DOHH2 (cell line): ENCODE results near the gene ABCA2.

Experiments
- CTCF ChIP-seq: fragments of 200-600 bp; sonication (generic); IDR thresholded peaks from one replicate; pipeline ENCODE4 v1.5.1; 2014; ENCODE audit warnings: antibody characterized with exemption, mild to moderate bottlenecking, low read depth, low read length; ENCODE audit not compliant: poor library complexity, severe bottlenecking
- EZH2phosphoT487 ChIP-seq: fragments of 200-600 bp; sonication (generic); IDR thresholded peaks from 2 replicates; pipeline ENCODE4 v1.6.1; 2017; ENCODE audit warnings: borderline replicate concordance, mild to moderate bottlenecking, antibody characterized with exemption, low read length, moderate library complexity, mixed read lengths

- no peak for TF ChIP-seq EZH2phosphoT487
- TF ChIP-seq CTCF = no peak
Measured at GRCh38 chr9:136972743-136973142, 55.3 kb downstream of the ABCA2 start.
